ENCODE results near the gene ETV2.

ETV2 gene

GRCh38 chr19:35613574-35613973, 28.0 kb upstream of the ETV2 start:
- TF ChIP-seq CTCF (IDR thresholded peaks at IDR 0.05): no peak
- Histone ChIP-seq H3K36me3 (peaks cover 10% of the 10 kb centered on the region), H3K9me3 (no peaks in the 10 kb centered on the region), H3K4me3 (ENCODE audit: low read depth in 1 of 2, low read length in 1 of 2) (no peak overlapping the region), H3K27me3 (no peaks in the 10 kb centered on the region), H3K27ac (no peak overlapping the region), H3K4me1 (ENCODE audit: control insufficient read depth in 1 of 2, insufficient read depth in 1 of 2, low read depth in 1 of 2, low read length in 1 of 2) (peaks cover 22 to 28% of the 10 kb centered on the region in 2 experiments)

GRCh38 chr19:35615036-35615435, 26.5 kb upstream of the ETV2 start:
- no peak for TF ChIP-seq CTCF (IDR thresholded peaks at IDR 0.05)
- H3K27me3 ChIP-seq: no peaks in the 10 kb centered on the region
- H3K4me3 ChIP-seq (ENCODE audit: low read depth in 1 of 2, low read length in 1 of 2): no peak overlapping the region
- H3K9me3 ChIP-seq: no peaks in the 10 kb centered on the region
- peaks cover 13% of the 10 kb centered on the region for H3K36me3 ChIP-seq
- H3K27ac ChIP-seq: no peak overlapping the region
- H3K4me1 ChIP-seq (ENCODE audit: control insufficient read depth in 1 of 2, insufficient read depth in 1 of 2, low read depth in 1 of 2, low read length in 1 of 2): peaks cover 16 to 21% of the 10 kb centered on the region in 2 experiments

- H3K27me3 ChIP-seq: no peaks in the 10 kb centered on the region
- H3K4me3 ChIP-seq (ENCODE audit: low read depth in 1 of 2, low read length in 1 of 2): no peak overlapping the region
- no peak for TF ChIP-seq CTCF (IDR thresholded peaks at IDR 0.05)
- no peaks in the 10 kb centered on the region for H3K9me3 ChIP-seq
- H3K4me1 ChIP-seq (ENCODE audit: control insufficient read depth in 1 of 2, insufficient read depth in 1 of 2, low read depth in 1 of 2, low read length in 1 of 2): no peaks in the 10 kb centered on the region
- peaks cover 20% of the 10 kb centered on the region for H3K36me3 ChIP-seq
- H3K27ac ChIP-seq: no peak overlapping the region
These were observed 22.7 kb upstream of the ETV2 start for GRCh38 chr19:35618857-35619256.

- H3K4me3 ChIP-seq (ENCODE audit: low read depth in 1 of 2, low read length in 1 of 2): no peak overlapping the region
- H3K27ac ChIP-seq: no peak overlapping the region
- H3K9me3 ChIP-seq: no peaks in the 10 kb centered on the region
- H3K4me1 ChIP-seq (ENCODE audit: control insufficient read depth in 1 of 2, insufficient read depth in 1 of 2, low read depth in 1 of 2, low read length in 1 of 2): no peaks in the 10 kb centered on the region
- no peak for TF ChIP-seq CTCF (IDR thresholded peaks at IDR 0.05)
- H3K36me3 ChIP-seq: peaks cover 20% of the 10 kb centered on the region
- no peaks in the 10 kb centered on the region for H3K27me3 ChIP-seq
These were observed 22.1 kb upstream of the ETV2 start for GRCh38 chr19:35619290-35619923.

- peaks cover 20% of the 10 kb centered on the region for H3K36me3 ChIP-seq
These were observed 21.5 kb upstream of the ETV2 start for GRCh38 chr19:35620001-35620400.

More at GRCh38 chr19:35620001-35620400, 21.5 kb upstream of the ETV2 start:
- Histone ChIP-seq H3K9me3 (no peaks in the 10 kb centered on the region), H3K27ac (no peak overlapping the region), H3K27me3 (no peaks in the 10 kb centered on the region), H3K4me3 (ENCODE audit: low read depth in 1 of 2, low read length in 1 of 2) (no peak overlapping the region), H3K4me1 (ENCODE audit: control insufficient read depth in 1 of 2, insufficient read depth in 1 of 2, low read depth in 1 of 2, low read length in 1 of 2) (no peaks in the 10 kb centered on the region)
- no peak for TF ChIP-seq CTCF (IDR thresholded peaks at IDR 0.05)

All from neutrophil (primary cell).